Activated T-cell treated with anti-CD3 and anti-CD28 coated beads, Interleukin-2, amount 50 U/mL, for 72 hours (primary cell): ENCODE data around the gene VPS54. TPM values are rescaled to one million over a fixed set of nuclear protein-coding genes. Genes with fewer than 3 reads are reported as not detected.

Experiments
- ATAC-seq, 2 donors: fragments of 150-1000 bp; cut with Tn5 transposase; replicated peaks in 1 of 2; 2 replicates each; pipeline ENCODE4 v1.10.0; 2021; ENCODE audit warnings: moderate library complexity in 2 of 2, mild to moderate bottlenecking in 1 of 2
- DNase-seq, 2 donors: peaks; one replicate each; pipeline ENCODE4 v3.0.0; 2021 to 2022; ENCODE audit warnings: mixed read lengths in 1 of 2
- H3K27ac Mint-ChIP-seq: one replicate; pipeline ENCODE4 v1.8.0; 2022; ENCODE audit warnings: mild to moderate bottlenecking, moderate library complexity, mixed read lengths
- H3K27me3 Mint-ChIP-seq: one replicate; pipeline ENCODE4 v1.8.0; 2022; ENCODE audit warnings: low read depth, mixed read lengths
- H3K36me3 Mint-ChIP-seq, 2 donors: one replicate each; pipeline ENCODE4 v1.8.0; 2022; ENCODE audit warnings: mixed read lengths in 2 of 2, mild to moderate bottlenecking in 1 of 2; ENCODE audit not compliant: insufficient read depth in 2 of 2
- H3K4me1 Mint-ChIP-seq: one replicate; pipeline ENCODE4 v1.8.0; 2022; ENCODE audit warnings: low read depth, mixed read lengths
- H3K4me3 Mint-ChIP-seq, 2 donors: one replicate each; pipeline ENCODE4 v1.8.0; 2022; ENCODE audit warnings: mild to moderate bottlenecking in 2 of 2, mixed read lengths in 2 of 2, moderate library complexity in 2 of 2
- H3K9me3 Mint-ChIP-seq, 2 donors: one replicate each; pipeline ENCODE4 v1.8.0; 2022; ENCODE audit warnings: mixed read lengths in 2 of 2
- total RNA-seq, 2 donors: library from RNA; stranded (reverse); gene quantifications; one replicate each; pipeline ENCODE4 v1.2.3, GENCODE V29; 2022

VPS54 gene
- total RNA-seq, 2 donors from 2014 or later = 12.9 to 13.2 TPM

DNA sequence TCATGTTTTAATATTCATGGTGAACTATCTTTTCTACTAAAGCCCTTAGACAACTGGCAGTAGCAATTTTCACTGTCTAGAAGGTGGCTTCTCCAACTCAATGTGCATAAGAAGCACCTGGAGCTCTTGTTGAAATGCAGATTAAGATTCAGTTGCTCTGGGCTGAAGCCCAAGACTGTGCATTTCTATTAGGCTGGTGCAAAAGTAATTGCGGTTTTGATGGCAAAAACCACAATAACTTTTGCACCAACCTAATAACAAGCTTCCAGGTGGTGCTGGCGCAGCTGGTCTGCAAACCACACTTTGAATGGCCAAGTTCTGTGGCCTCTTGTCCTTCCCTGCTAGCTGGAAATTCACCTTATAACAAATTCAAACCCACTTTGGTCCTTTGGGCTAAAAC is 26.7 kb upstream of the VPS54 start:
- Mint-ChIP-seq H3K27ac (no peak overlapping the region), H3K9me3 (no peaks in the 10 kb centered on the region), H3K27me3 (no peaks in the 10 kb centered on the region), H3K4me1 (peaks cover 11% of the 10 kb centered on the region), H3K36me3 (no peaks in the 10 kb centered on the region), H3K4me3 (no peak overlapping the region)
- DNase-seq (no peak), ATAC-seq (no peak)

DNA sequence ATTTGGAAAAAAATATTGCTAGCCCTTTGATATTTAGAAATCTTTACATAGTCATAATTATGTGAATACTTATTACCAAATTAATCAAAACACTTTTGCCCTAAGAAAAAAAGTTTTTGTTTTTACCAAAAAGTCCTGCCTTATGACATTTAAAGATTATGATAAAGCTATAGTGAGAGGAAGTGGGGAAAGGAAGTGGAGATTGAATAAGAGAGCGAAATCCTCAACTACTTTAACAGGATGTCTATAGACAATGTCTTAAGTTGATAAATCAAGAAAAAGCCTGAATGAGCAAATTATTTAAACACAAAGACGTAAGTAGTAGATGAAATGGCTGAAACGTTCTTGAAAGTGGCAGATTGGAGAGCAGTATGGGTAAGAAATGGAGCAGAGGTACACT is 20.9 kb upstream of the VPS54 start:
- H3K9me3 Mint-ChIP-seq = no peaks in the 10 kb centered on the region
- no peak for DNase-seq
- H3K4me3 Mint-ChIP-seq = peak overlapping the region; percentile 1 to 18
- H3K27ac Mint-ChIP-seq = peak overlapping the region; percentile 36
- no peak for ATAC-seq
- no peaks in the 10 kb centered on the region for H3K27me3 Mint-ChIP-seq
- peaks cover 31% of the 10 kb centered on the region for H3K4me1 Mint-ChIP-seq
- H3K36me3 Mint-ChIP-seq = no peaks in the 10 kb centered on the region

DNA sequence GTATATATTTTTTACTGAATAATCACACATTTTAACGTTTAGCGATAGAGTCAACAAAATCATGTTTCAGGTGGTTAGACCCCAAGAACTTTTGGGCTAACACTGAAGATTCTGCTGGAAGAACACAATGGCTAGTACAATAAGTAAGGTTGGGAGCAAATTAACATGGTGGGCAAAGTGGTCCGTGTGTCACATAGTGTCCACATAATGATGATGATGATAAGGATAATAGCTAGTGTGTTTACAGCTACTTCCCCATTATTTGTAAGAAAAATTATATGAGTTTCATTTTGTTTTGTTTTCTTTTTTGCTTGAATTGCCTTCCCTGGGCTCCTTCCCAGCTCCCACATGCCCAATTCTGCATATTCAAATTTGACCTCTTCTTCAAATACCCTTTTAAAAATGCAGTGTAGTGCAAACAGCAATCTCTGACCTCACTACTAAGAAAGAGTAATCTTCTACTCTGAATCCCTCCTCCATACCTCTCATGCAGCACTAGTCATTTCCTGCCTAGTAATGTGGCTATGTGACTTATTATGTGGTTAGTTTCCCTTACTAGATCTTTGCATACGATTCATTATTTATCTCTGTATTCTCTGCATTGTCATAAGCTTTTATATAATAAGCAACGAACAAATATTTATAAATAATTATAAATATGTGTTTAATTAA is 16.9 kb upstream of the VPS54 start:
- Mint-ChIP-seq H3K27ac (peak overlapping the region; percentile 95), H3K4me3 (peak overlapping the region; percentile 68 to 78), H3K9me3 (peaks cover 11 to 15% of the 10 kb centered on the region in 2 donors), H3K27me3 (no peaks in the 10 kb centered on the region), H3K36me3 (peaks cover 8 to 18% of the 10 kb centered on the region in 2 donors), H3K4me1 (peaks cover 52% of the 10 kb centered on the region)
- DNase-seq (peak; percentile 35 to 37), ATAC-seq (peak; percentile 89 to 90)

DNA sequence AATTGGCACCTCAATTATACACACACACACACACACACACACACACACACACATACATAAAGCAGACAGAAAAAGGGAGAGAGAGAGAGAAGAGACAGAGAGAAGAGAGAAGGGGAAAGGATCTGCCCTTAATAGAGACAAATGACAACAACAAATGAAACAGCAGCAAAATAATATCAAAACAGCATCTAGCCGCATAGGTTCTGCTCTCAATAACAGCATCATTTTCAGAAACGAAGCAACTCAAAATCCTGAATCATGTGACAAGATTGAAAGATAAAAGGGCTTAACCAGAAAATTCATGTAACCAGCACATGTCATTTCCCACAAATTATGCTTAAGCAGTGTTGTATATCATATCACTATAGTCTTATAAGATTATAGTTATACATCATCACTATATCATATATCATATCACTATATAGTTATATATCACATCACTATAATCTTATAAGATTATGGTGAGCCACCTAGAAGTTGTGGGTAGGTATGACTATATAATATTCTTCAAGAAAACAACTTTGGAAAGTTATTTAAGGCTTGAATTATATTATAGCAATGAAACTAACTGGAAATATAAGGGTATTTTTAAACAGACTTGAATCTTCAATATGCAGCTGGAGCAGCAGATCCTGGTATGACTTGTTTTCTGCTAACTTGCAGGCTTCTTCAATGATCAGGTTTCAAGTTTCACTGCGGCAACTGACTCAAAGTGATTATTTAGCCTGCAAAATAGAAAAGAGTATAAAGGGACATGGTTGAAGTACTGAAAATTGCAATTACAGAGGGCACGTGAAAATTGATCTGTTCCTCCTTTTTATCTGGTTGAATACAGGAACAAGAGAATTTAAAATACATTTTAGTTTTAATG is 16.1 kb upstream of the VPS54 start:
- no peaks in the 10 kb centered on the region for H3K27me3 Mint-ChIP-seq
- ATAC-seq = peak; percentile 78 to 80
- peak overlapping the region; percentile 68 to 78 for H3K4me3 Mint-ChIP-seq
- H3K27ac Mint-ChIP-seq = peak overlapping the region; percentile 95
- H3K4me1 Mint-ChIP-seq = peaks cover 49% of the 10 kb centered on the region
- H3K9me3 Mint-ChIP-seq = peaks cover 11 to 17% of the 10 kb centered on the region in 2 donors
- peak; percentile 44 to 50 for DNase-seq
- H3K36me3 Mint-ChIP-seq = peaks cover 8 to 21% of the 10 kb centered on the region in 2 donors

DNA sequence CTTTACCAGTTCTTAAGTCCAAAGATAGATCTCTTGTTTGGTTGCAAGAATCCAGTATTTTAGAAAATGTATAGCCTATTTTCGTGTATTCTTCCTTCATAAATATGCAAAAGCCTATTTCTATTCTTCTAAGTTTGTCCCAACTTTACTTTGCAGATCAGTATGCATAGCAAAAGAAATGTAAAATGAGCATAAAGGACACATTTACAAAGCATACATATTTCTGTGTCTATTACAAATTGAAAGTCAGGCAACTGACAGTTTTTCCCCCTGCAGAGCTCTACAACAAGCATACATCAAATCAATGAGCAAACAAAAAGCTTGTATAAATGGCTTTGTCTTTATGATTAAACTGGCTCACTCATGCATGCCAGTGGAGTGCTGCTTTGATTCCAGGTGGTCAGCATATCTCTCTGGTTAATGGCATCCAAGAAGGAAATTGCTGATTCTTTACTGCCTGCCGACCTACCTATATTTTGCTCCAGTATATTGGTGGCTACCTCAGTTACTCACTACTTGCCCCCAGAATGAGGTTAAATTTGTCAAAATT is 10.0 kb upstream of the VPS54 start:
- peaks cover 5 to 11% of the 10 kb centered on the region in 2 donors for H3K9me3 Mint-ChIP-seq

DNA sequence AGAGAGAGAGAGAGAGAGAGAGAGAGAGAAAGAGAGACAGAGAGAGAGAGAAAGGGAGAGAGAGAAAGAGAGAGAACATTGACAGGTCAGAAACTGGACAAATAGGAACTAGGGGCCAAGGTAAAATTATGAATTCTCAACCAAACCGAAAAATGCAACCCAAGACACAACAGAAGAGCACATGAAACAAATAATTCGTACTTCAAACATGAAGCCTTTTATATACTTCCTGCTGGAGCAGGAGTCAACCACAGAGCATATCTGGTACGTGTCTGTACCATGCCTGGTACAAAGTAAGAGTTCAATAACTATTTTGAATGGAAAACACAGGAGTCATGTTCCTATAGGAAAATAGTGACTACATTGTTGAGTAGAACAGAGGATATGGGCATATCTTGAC is 6.5 kb upstream of the VPS54 start:
- peak in 1 of 2 donors; percentile 62 for ATAC-seq
- no peak overlapping the region for H3K27ac Mint-ChIP-seq
- no peak for DNase-seq
- peaks cover 0 to 1% of the 10 kb centered on the region in 2 donors for H3K36me3 Mint-ChIP-seq
- peak overlapping the region; percentile 16 to 27 for H3K4me3 Mint-ChIP-seq
- H3K4me1 Mint-ChIP-seq = peaks cover 22% of the 10 kb centered on the region
- no peaks in the 10 kb centered on the region for H3K27me3 Mint-ChIP-seq
- peaks cover 0 to 2% of the 10 kb centered on the region in 2 donors for H3K9me3 Mint-ChIP-seq

More for the DNA sequence above, 10.0 kb upstream of the VPS54 start:
- ATAC-seq = no peak
- Mint-ChIP-seq H3K27me3 (no peaks in the 10 kb centered on the region), H3K27ac (no peak overlapping the region), H3K4me3 (no peak overlapping the region), H3K4me1 (peaks cover 27% of the 10 kb centered on the region), H3K36me3 (peaks cover 4 to 13% of the 10 kb centered on the region in 2 donors)
- no peak for DNase-seq

DNA sequence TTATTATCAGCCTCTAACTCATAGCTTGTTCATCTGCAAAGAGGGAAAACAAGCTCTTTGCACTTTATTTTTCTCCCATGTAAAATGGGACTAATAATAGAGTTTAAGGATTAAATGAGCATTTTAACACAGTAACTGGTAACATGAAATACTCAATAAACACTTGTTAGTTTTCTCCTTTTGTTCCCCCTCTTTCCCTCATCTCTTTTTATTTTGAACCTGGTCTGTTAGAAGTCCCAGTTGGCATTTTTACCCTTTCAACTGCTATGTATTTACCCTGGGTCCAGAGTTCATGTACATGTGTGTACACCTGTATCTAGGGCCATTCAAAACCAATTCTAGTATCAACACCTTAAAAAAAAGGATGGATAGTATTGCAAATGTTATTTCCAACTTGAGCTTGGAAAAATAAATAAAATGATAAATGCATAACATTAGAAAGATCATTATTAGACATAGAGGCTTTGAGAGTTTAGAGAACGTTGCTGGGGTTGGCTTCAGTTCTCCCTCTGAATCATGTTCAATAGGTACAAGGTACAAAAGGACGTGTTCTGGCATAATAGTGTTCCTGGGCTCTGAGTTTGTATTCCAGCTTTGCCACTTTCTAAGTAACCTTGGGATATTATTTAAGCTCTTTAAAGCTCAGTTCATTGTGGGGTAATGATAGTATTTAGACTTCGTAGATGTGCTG is 5.2 kb upstream of the VPS54 start:
- Mint-ChIP-seq H3K27me3 (no peaks in the 10 kb centered on the region), H3K4me3 (no peak overlapping the region), H3K27ac (no peak overlapping the region), H3K9me3 (no peaks in the 10 kb centered on the region), H3K36me3 (peaks cover 2 to 3% of the 10 kb centered on the region in 2 donors), H3K4me1 (peaks cover 35% of the 10 kb centered on the region)
- no peak for ATAC-seq
- no peak for DNase-seq

DNA sequence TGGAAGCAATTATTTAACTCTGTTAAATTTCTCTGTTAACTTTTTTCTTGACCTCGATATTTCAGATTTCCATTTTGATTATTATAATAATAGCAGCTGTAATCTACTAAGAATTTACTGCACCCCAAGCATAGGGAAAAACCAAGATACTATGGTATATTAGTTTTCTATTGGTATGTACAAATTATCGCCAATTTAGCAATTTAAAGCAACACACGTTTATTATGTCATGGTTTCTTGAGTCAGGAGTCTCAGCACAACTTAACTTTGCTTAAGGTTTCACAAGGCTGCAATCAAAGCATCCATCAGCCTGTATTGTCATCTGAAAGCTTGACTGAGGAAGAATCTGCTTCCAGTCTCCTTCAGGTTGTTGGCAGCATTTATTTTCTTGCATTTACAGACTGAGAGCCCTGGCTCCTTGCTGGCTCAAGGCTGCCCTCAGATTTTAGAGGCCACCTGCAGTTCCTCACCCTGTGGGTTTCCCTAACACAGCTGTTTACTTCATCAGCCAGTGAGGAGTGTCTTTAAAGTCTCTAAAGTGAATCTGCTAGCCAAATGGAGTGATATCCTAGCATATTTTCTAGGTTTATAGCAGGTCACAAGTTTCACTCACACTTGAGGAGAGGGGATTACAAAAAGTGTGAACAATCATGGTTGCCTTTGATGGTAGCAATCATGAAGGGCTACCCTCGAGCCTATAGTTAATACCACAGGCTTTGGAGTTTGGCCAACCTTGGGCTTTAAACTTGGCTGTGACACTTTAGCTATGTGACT is 4.4 kb upstream of the VPS54 start:
- H3K4me3 Mint-ChIP-seq = no peak overlapping the region
- H3K36me3 Mint-ChIP-seq = peaks cover 2 to 3% of the 10 kb centered on the region in 2 donors
- H3K27ac Mint-ChIP-seq = no peak overlapping the region
- H3K9me3 Mint-ChIP-seq = no peaks in the 10 kb centered on the region
- no peak for DNase-seq
- peaks cover 36% of the 10 kb centered on the region for H3K4me1 Mint-ChIP-seq
- no peak for ATAC-seq
- H3K27me3 Mint-ChIP-seq = no peaks in the 10 kb centered on the region

DNA sequence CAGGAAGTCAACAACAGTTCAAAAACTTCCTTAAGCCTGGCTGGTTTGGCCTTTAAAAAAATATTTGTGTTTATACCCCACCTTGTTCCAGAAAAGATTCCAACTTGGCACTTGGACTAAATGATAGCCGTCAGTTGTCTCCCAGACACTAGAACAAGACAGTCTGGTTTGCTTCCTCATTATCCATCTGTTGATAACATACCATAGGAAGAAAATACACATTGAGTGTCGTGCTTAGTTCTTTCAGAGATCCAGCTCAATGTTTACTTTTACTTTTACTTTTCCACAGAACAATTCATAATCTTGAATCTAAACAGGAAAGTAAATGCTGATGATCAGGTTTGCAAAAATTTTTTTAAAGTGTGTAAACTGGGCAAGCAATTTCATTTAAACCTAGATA is 2.4 kb upstream of the VPS54 start:
- DNase-seq = no peak
- Mint-ChIP-seq H3K36me3 (peaks cover 7 to 10% of the 10 kb centered on the region in 2 donors), H3K27ac (peak overlapping the region; percentile 46), H3K4me1 (peaks cover 45% of the 10 kb centered on the region), H3K27me3 (no peaks in the 10 kb centered on the region), H3K4me3 (peak overlapping the region; percentile 34 to 54), H3K9me3 (no peaks in the 10 kb centered on the region)
- ATAC-seq = no peak

DNA sequence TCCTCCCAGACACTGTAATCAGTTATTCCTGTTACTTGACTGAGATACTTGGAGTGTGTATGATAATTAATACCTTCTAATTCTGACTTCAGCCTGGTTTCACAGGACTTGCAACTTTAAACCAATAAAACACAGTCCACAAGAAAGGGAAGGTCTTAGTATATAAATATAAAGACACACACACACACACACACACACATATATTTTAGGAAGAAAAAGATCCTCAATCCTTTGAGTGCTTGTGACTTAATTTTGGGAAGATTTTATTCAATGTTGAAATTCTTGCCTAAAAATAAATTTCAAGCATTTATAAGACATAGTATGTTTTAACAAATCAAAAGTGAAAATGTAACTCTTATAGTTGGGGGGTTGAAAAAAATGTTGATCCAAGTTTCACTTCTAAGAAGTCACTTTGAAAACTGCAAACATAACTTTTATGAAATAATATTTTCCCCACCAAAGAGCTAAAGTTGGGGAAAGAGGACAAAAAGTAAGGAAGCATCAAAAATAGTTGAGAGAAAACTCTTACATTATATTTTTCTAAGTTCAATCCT is 824 bp upstream of the VPS54 start:
- Mint-ChIP-seq H3K4me3 (peak overlapping the region; percentile 92 to 94), H3K27me3 (no peaks in the 10 kb centered on the region), H3K9me3 (peaks cover 0 to 3% of the 10 kb centered on the region in 2 donors), H3K4me1 (peaks cover 42% of the 10 kb centered on the region), H3K36me3 (peaks cover 7 to 10% of the 10 kb centered on the region in 2 donors), H3K27ac (peak overlapping the region; percentile 99)
- DNase-seq (no peak), ATAC-seq (no peak)

DNA sequence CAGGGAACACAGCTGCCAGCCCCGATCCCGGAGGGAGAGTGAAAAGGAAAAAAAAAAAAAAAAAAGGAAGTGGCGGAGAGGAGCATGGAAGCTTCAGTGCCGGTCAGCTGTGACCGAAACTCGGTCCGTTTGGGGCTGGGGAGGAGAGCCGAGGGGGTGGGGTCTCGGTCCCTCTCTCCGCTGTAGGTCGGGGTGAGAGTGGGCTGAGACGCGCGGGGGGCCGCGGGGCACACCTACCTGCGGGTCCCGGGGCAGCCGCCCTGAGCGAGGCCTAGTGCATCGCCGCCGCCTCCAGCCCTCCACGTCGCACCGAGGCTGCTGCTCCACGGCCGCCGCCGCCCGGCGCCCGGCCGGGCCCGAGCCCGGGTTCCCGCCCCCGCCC is 536 bp downstream of the VPS54 start:
- Mint-ChIP-seq H3K9me3 (peaks cover 0 to 3% of the 10 kb centered on the region in 2 donors), H3K27ac (peak overlapping the region; percentile 100), H3K4me1 (peaks cover 42% of the 10 kb centered on the region), H3K27me3 (no peaks in the 10 kb centered on the region), H3K4me3 (peak overlapping the region; percentile 99 to 100), H3K36me3 (peaks cover 7 to 10% of the 10 kb centered on the region in 2 donors)
- DNase-seq (no peak), ATAC-seq (peak; percentile 71 to 74)
